B cell (primary cell): ENCODE results near the gene KRTAP5-1. TPM values are rescaled to one million over a fixed set of nuclear protein-coding genes. Genes with fewer than 3 reads are reported as not detected.
A peak's percentile ranks its signal among the peaks of the same experiment; 100 is the strongest.

Experiments used
- ATAC-seq: fragments of 200-7000 bp; cut with Tn5 transposase; one replicate; pipeline ENCODE4 v1.10.0; 2021; ENCODE audit warnings: low read depth, mild to moderate bottlenecking, moderate number of reproducible peaks, moderate library complexity
- CTCF ChIA-PET: fragments of 350-600 bp; sonication (Branson Sonifier 250); formaldehyde crosslinking; loops from one replicate; lab custom pipeline; 2021; ENCODE audit warnings: antibody characterized with exemption, inconsistent platforms; lab: Charles Lee
- POLR2A ChIA-PET: fragments of 350-600 bp; sonication (Branson Sonifier 250); formaldehyde crosslinking; loops from one replicate; lab custom pipeline; 2021; ENCODE audit warnings: antibody characterized with exemption; lab: Charles Lee
- DNase-seq: peaks from one replicate; pipeline ENCODE4 v3.0.0; 2013
- H2AFZ ChIP-seq: 2 replicates; pipeline ENCODE4 v1.6.1; 2012; ENCODE audit warnings: mild to moderate bottlenecking, low read depth, low read length; ENCODE audit not compliant: insufficient read depth, poor library complexity, severe bottlenecking
- H3K27ac ChIP-seq, 2 donors: 1 replicate in 1 of 2; 2 replicates in 1 of 2; pipeline ENCODE4 v1.5.1; 2012 to 2013; ENCODE audit warnings: low read length in 2 of 2, mild to moderate bottlenecking in 2 of 2, moderate library complexity in 1 of 2
- H3K27me3 ChIP-seq, 4 experiments: fragments of 200-600 bp in 1 of 4; sonication (generic) in 1 of 4; replicated peaks in 1 of 4; 1 replicate in 2 of 4; 2 replicates in 2 of 4; pipeline versions ENCODE4 v1.6.1 to v1.7.0; 2013 to 2016; ENCODE audit warnings: low read length in 3 of 4, mild to moderate bottlenecking in 2 of 4, mixed read lengths in 1 of 4, moderate library complexity in 1 of 4; ENCODE audit not compliant: insufficient read depth in 4 of 4, control insufficient read depth in 3 of 4; ENCODE audit errors: control extremely low read depth in 1 of 4
- H3K36me3 ChIP-seq, 2 experiments: replicated peaks in 1 of 2; 1 replicate in 1 of 2; 2 replicates in 1 of 2; pipeline versions ENCODE4 v1.6.1 to v1.7.1; 2013; ENCODE audit warnings: low read length in 1 of 2; ENCODE audit not compliant: insufficient read depth in 2 of 2, control insufficient read depth in 1 of 2; ENCODE audit errors: control extremely low read depth in 1 of 2, extremely low read depth in 1 of 2
- H3K4me1 ChIP-seq, 2 donors: fragments of 200-600 bp in 1 of 2; sonication (generic) in 1 of 2; 1 replicate in 1 of 2; 2 replicates in 1 of 2; pipeline versions ENCODE4 v1.5.1 to v1.6.1; 2013 to 2017; ENCODE audit warnings: low read length in 2 of 2; ENCODE audit not compliant: control insufficient read depth in 2 of 2, insufficient read depth in 2 of 2
- H3K4me2 ChIP-seq: replicated peaks from 2 replicates; pipeline ENCODE3; 2012; ENCODE audit warnings: mild to moderate bottlenecking, low read depth, low read length; ENCODE audit not compliant: poor library complexity, severe bottlenecking
- H3K4me3 ChIP-seq, 5 experiments: fragments of 200-600 bp in 1 of 5; sonication (generic) in 1 of 5; 1 replicate in 3 of 5; 2 replicates in 2 of 5; pipeline versions ENCODE4 v1.5.1 to v1.7.0; 2011 to 2016; ENCODE audit warnings: low read length in 4 of 5, mild to moderate bottlenecking in 4 of 5, low read depth in 2 of 5, control low read depth in 1 of 5, moderate library complexity in 1 of 5; ENCODE audit not compliant: insufficient read depth in 1 of 5; ENCODE audit errors: control extremely low read depth in 1 of 5, extremely low read depth in 1 of 5
- H3K79me2 ChIP-seq: fragments of 200-600 bp; sonication (generic); one replicate; pipeline ENCODE4 v1.6.0; 2016; ENCODE audit warnings: low read length; ENCODE audit not compliant: control insufficient read depth, insufficient read depth
- H3K9ac ChIP-seq: fragments of 200-600 bp; sonication (generic); 2 replicates; pipeline ENCODE4 v1.6.1; 2017; ENCODE audit warnings: mild to moderate bottlenecking, low read length, moderate library complexity
- H3K9me3 ChIP-seq, 3 donors: one replicate each; pipeline versions ENCODE4 v1.6.1 to v1.7.1; 2013; ENCODE audit warnings: low read length in 2 of 3; ENCODE audit not compliant: control insufficient read depth in 2 of 3, insufficient read depth in 1 of 3; ENCODE audit errors: control extremely low read depth in 1 of 3
- H4K20me1 ChIP-seq: 2 replicates; pipeline ENCODE4 v1.6.0; 2012; ENCODE audit warnings: mild to moderate bottlenecking, low read length; ENCODE audit not compliant: insufficient read depth, control insufficient read depth, poor library complexity, severe bottlenecking
- H3K27ac Mint-ChIP-seq: one replicate; pipeline ENCODE4 v1.8.0; 2021; ENCODE audit warnings: mixed read lengths
- H3K27me3 Mint-ChIP-seq: one replicate; pipeline ENCODE4 v1.8.0; 2021; ENCODE audit warnings: mixed read lengths
- H3K4me1 Mint-ChIP-seq: one replicate; pipeline ENCODE4 v1.8.0; 2021; ENCODE audit warnings: mixed read lengths
- H3K4me3 Mint-ChIP-seq: one replicate; pipeline ENCODE4 v1.8.0; 2021; ENCODE audit warnings: mixed read lengths
- H3K9me3 Mint-ChIP-seq: one replicate; pipeline ENCODE4 v1.8.0; 2022; ENCODE audit warnings: mixed read lengths; ENCODE audit not compliant: insufficient read depth
- CTCF ChIP-seq: fragments of 200-600 bp; IDR thresholded peaks from one replicate; pipeline ENCODE4 v1.8.0; 2022; ENCODE audit warnings: antibody characterized with exemption, mild to moderate bottlenecking
- EZH2 ChIP-seq: IDR thresholded peaks from 2 replicates; pipeline ENCODE4 v1.6.1; 2012; ENCODE audit warnings: borderline replicate concordance, low read depth, mild to moderate bottlenecking, moderate library complexity, low read length; ENCODE audit not compliant: insufficient read depth, poor library complexity, severe bottlenecking
- WGBS: methylation state at CpG from one replicate; pipeline ENCODE4 v1.1.5; 2013; ENCODE audit warnings: missing lambda C conversion rate; ENCODE audit not compliant: insufficient coverage; 5-methylcytosine and 5-hydroxymethylcytosine counted together
- intact Hi-C: fragments of 100-400 bp; cut with micrococcal nuclease; formaldehyde crosslinking; loops from one replicate; pipeline ENCODE4 v1.10.0; 2022
- polyA plus RNA-seq: library from polyadenylated mRNA; depleted of rRNA; stranded (reverse); fragments of >200 nt; gene quantifications from 2 replicates; pipeline ENCODE4 v1.2.3, GENCODE V29; 2012
- total RNA-seq, 2 donors: library from RNA; stranded (reverse); fragments of 120-200 nt in 1 of 2; gene quantifications; 1 replicate in 1 of 2; 2 replicates in 1 of 2; pipeline versions ENCODE4 v1.2.3 to v1.2.4, GENCODE V29; 2013 to 2022

Gene KRTAP5-1
- total and polyA plus RNA-seq, 2 donors (not counting 1 experiment from before 2014, with no cell fraction given), result not detected

GRCh38 chr11:1564535-1565172, 20.4 kb downstream of the KRTAP5-1 start:
- H3K4me1 ChIP-seq, result no peaks in the 10 kb centered on the region
- no peaks in the 10 kb centered on the region for H3K36me3 ChIP-seq
- H3K4me3 ChIP-seq, result no peak overlapping the region
- H3K79me2 ChIP-seq, result no peaks in the 10 kb centered on the region
- WGBS, result 37% methylated on average over 16 of the region's 16 CpGs
- Mint-ChIP-seq H3K4me3 (no peak overlapping the region), H3K27ac (no peak overlapping the region), H3K27me3 (peaks cover 8% of the 10 kb centered on the region), H3K9me3 (no peaks in the 10 kb centered on the region), H3K4me1 (peaks cover 5% of the 10 kb centered on the region)
- H3K27ac ChIP-seq, result no peak overlapping the region
- peaks cover 0 to 9% (median 0%) of the 10 kb centered on the region in 3 donors for H3K9me3 ChIP-seq
- ATAC-seq, result no peak
- no peak for TF ChIP-seq EZH2
- no peak for TF ChIP-seq CTCF
- no peak overlapping the region for H3K4me2 ChIP-seq
- H3K9ac ChIP-seq, result no peak overlapping the region
- ChIA-PET POLR2A (interaction anchor here (0.6 kb wide), 1 partner anchor 434 kb away, joined by 9 read pairs; no protein-coding TSS in a partner anchor), CTCF (interaction anchor here (1.4 to 4.5 kb wide), 2 partner anchors 10 to 18 kb away, joined by 4 to 28 read pairs; no protein-coding TSS in a partner anchor)
- peak; percentile 53 for DNase-seq
- H3K27me3 ChIP-seq, result peaks cover 0 to 21% (median 0%) of the 10 kb centered on the region in 4 experiments
- H2AFZ ChIP-seq, result no peak overlapping the region
- intact Hi-C loops, result no loop called here
- no peaks in the 10 kb centered on the region for H4K20me1 ChIP-seq
